Hippocampal formation (tissue), 2 donors: ENCODE measurements around the gene TMEM60.
"Not testable (repeated sequence)": the region's sequence is repeated elsewhere in the genome, so short reads cannot be mapped to it uniquely, and the experiment has no call there.

Experiments
- DNase-seq, 2 donors: peaks; one replicate each; lab custom pipeline; 2025; lab: John Stamatoyannopoulos, UW

TMEM60 gene, protein sequence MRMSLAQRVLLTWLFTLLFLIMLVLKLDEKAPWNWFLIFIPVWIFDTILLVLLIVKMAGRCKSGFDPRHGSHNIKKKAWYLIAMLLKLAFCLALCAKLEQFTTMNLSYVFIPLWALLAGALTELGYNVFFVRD

DNA sequence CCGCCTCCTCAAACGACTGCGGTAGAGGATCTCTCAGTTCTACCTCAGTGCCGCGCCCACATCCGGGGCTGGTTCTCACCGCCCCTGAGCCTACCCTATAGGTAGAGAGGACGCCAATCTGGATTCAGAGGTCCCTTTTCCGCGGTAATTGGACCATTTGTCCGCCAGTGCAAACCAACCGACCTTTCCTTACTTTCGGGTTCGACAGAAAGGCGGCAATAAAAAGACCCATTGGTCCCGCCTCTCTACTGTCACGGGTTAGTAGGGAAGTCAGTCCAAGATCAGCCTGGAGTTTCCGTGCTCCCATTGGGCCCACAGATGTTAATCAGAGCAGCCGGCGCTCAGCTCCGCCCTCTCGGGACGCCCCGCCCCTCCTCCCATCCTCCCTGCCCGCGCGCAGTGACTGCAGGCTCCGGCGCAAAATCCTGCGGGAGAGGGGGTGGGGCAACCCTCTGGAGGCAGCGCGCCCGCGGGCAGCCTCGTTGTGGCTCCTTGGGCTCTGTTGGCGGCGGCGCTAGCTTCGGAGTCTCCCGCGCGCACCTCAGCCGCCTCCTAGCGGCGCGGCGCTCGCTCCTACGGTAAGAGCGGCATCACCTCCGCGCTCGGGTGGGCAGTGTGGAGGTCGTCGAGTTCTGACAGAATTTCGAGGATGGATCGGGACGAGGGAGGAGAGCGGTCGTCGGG lies at the start of gene TMEM60, which contains the start of gene PHTF2:
TSS of gene TMEM60 (minus strand) at position 41 of the 684 bp plus-strand sequence. CDS start 4,061 bp downstream, outside the sequence.
TSS of gene PHTF2 (plus strand) at position 380 of the 684 bp plus-strand sequence.
- DNase-seq, result peak; percentile 99 to 100

DNA sequence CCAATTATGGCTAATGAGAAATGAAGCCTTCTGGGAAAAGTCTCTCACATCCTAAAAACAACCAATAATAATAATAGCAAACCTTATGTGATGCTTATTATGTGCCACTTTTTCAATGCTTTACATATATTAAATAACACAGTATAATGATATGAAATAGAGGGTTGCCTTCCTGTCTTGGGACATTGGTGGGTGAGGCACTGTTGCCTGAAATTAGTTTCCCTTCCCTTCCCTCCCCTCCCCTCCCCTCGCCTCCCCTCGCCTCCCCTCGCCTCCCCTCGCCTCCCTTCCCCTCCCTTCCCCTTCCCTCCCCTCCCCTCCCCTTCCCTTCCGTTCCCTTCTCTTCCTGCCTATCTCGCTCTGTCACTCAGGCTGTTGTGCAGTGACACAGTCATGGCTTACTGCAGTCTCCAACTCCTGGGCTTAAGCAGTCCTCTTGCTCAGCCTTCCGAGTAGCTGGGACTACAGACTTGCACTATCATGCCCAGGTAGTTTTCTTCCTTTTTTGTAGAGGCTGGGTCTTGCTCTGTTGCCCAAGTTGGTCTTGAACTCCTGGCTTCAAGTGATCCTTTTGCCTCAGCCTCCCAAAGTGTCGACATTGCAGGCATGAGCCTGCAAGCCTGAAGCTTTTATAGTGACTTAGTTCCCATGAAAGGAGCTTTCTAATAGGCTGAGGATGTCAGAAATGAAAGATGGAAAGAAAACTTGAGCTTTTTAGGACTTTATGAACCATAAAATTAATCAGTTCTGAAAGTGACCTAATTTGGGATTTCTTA lies 48.3 kb upstream of the TMEM60 start:
- no peak for DNase-seq

DNA sequence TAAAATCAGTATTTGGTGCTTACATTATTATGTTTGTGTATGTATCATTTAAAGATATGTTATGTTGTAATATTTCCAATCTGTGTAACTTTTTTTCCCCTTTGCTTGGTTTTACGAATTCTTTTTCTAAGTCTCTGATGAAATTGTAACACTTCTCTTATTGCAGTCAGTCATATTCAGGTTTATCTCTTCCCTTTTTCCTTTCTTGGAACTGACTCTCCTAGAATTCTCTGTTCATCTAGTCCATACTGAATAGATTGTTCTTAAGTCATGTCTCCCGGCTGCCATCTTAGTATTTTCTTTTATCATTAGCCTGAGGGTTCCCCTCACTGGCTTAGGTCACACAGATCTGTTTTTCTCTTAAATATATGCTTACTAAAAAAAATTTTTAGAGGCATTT lies 45.0 kb upstream of the TMEM60 start:
- no peak for DNase-seq

DNA sequence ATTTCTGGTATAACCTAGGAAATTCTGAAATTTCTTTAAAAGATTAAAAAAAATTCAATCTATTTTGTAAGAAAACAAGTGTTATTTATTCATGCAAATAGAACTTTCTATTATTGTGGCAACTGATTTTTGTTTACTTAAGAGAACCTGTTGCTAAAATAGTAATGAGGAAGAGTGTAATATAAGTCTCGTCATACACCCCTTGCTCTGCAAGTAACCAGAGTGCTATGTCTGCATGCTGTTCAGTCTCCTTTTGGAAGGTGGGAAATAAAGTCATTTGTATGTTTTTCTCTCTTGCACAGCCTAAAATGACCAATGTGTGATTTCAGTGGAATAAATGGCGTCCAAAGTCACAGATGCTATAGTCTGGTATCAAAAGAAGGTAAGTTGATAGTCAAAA lies 41.7 kb upstream of the TMEM60 start:
- DNase-seq, result no peak

DNA sequence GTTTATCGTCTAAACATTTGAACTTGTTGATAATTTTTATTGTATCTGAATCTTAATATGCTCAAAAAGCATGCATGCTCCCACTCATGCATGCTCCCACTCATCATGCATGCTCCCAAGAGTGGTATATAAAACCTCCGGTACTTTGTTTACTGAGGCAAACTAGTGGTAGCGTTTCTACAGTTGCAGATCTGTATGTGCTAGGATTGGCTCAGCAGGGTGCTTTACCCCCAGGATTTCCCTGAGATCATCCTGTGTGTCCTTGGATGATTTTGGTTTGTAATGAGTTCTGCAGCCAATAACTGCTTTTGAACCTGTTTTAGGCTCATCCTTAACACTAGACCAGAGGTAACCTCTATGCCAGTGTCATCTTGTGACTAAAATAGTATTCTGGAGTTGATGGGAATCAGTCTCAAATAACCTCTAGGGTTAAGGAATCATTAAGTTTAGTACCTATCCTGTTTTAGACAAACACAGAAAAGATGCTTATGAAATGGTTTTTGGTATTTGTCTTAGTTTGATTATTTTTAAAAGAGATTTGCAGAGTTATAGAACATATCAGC lies 40.8 kb upstream of the TMEM60 start:
- no peak for DNase-seq

DNA sequence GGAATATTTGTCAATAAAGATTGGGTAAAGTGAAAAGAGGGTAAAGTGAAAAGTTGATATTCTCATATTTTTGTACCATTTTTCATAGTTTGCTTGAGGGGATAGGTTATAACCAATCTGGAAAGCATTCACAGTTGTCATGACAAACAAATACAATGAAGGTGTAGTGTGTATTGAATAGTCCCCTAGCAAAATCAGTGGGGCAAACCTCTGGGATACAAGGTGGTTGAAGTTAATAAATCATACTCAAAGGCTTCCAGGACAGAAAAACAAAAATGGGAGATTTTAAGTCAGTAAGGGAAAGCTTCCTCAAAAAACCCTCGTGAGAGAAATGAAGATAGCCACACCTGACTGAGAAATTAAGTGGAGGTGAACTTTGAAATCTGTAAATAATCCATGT lies 39.7 kb upstream of the TMEM60 start:
- no peak for DNase-seq

DNA sequence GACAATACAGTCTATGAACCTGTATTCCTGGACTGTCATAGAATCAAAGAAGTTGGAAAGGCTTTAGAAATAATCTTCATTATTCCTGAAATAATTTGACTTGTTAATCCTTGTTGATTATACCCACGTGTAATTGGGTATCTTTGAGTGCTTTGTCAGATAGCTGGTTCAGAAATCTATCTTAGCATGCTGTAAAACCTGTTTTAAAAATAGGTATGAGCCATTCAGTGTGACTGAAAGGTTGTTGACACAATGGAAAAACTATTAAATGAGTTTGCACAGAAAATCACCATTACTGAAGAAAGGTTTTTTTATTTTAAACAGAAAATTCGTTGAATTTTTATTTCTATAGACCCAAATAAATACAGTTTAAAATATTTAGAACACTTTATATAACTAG lies 39.0 kb upstream of the TMEM60 start:
- no peak for DNase-seq

DNA sequence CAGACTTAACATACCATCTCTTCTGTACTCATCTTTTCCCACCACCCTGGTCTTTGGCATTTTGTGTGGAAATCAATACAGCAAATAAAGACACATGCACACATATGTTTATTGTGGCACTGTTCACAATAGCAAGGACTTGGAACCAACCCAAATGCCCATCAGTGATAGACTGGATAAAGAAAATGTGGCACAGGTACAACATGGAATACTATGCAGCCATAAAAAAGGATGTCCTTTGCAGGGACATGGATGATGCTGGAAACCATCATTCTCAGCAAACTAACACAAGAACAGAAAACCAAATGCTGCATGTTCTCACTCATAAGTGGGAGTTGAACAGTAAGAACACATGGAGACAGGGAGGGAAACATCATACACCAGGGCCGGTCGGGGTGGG lies 38.2 kb upstream of the TMEM60 start:
- not testable (repeated sequence) for DNase-seq

DNA sequence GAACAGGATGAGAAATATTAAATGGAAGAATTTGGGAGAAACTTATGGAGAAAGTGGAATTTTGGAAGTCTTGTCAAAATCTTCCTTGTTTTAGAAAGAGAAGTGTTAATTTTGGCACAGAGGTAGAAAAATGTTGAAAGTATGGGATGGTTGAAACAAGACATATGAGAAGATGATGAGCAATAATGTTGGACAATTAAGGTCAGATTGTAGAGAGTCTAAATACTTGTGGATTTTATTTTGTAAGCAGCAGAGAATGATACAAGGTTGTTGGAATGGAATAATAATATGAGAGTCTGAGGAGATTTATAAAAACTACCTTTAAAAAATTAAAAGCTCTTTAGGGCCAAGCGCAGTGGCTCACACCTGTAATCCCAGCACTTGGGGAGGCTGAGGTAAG lies 34.9 kb upstream of the TMEM60 start:
- no peak for DNase-seq

DNA sequence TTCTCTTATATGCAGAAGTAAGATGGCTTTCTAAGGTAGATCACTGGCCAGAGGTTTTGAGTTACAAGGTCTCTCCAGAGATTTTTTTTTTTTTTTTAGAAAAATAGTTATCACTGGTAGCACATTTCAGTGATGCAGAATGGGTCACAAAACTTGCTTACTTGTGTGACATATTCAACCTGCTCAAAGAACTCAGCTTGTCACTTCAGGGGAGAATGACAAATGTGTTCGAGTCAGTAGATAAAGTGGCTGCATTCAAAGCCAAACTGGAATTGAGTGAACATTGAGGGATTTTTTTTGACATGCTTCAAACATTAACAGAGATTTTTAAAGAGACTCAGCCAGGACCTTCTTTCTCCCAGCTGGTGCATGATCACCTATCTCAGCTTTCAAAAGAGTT lies 33.7 kb upstream of the TMEM60 start:
- no peak for DNase-seq

DNA sequence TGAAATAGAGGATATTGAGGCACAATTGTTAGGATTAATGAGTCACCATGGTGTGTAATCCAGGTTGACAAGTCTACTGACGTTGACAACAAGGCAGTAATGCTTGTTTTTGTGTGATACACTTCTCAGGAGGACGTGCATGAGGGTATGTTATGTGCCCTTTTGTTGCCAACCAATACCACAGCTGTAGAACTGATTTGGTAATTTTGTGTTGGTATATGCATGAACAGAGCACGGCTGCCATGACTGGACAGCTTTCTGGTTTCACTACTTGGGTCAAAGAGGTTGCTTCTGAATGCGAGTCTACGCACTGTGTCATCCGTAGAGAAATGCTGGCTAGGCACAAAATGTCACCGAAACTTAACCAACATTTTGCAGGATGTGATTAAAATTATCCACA lies 33.2 kb upstream of the TMEM60 start:
- no peak for DNase-seq

DNA sequence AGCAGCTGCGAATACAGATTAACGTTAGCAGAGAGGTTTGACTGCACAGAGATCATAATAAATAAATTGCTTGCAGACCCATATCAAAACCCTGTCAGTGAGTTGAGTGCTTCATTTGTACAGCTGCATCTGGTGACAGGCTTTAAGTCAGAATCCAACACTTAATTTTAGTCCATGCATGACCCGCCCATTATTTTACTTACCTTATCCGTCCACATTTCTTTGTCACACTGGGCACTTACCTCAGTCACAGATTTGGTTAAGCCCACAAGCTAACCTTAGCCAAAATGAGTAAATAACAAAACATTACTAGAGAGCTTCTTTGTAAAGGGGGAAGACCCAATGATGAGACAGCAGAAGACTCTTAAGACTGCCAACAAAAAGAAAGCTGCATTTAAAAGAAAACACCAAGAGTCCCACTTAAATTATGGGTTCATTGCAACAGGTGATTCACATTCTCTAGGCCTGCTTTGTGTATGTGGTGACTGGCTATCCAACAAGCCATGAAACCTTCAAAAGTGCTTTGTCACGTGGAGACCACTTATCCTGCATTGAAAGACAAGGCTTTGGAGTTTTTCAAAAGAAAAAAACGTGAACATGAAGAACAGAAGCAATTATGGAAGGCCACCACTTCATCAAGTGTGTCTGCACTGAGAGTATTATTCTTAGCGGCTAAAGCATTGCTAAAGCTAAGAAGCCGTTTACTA lies 32.6 kb upstream of the TMEM60 start:
- no peak for DNase-seq

DNA sequence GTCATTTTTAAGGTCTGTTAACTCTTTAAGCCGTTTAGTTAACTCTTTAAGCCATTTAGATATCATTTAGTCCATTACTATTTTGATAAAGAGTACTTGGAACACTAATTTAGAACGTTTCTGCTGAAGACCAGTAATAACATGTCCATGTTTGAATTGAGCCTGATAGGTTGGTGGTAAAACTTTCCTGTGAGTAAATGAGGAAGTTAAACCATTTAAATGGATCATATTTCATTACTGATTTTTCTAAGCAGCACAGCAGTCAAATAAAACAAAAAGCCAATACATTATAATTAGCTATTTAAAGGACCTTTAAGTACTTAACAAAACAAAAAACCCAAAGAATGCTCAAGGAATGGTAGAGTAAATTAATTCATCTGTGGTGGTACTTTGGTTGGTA lies 29.8 kb upstream of the TMEM60 start:
- DNase-seq, result no peak

DNA sequence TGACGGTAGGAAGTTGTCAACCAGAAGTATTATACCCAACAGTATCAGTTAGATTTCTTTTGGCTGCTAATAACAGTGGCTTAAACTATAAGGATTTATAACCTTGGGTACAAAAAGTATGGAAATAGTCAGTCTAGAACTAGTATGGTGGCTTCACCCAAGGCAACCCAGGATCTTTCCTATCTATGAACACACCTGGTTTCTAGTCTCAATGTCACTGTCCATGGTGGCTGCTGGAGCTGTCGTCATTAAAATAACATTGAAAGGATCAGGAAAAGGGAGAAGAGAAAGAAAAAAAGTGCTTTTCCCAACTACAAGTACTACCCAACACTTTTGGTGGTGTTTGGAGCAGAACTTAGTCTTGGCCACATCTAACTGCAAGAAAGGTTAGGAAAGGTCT lies 28.1 kb upstream of the TMEM60 start:
- DNase-seq, result no peak

DNA sequence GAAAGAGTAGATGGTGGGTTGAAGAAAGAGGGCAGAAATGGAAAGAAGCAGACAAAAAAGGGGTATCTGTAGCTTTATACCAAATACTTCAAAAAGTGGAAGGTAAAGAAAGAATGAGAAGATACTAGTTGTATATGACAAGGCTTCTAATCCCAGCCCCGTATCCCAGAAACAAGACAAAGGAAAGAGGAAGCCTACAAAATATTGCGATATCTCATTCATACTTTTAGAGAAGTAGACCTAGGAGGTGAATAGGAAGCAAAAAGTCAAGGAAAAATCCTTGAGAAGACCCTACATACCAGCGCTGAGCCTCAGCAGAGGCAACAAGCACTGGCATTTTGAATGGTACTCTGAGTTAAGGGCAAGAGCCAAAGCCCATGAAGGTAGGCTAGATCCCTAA lies 26.9 kb upstream of the TMEM60 start:
- no peak for DNase-seq

DNA sequence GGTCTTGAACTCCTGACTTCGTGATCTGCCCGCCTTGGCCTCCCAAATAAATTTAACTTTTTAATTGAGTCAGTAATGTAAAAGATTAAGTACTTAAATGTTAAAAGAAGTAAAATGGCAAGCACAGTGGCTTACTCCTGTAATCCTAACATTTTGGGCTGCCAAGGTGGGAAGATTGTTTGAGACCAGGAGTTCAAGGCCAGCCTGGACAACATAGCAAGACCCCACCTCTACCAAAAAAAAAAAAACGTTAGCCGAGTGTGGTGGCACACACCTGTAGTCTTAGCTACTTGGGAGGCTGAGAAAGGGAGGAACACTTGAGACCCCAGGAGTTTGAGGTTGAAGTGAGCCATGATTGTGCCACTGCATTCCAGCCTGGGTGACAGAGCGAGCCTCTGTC lies 26.4 kb upstream of the TMEM60 start:
- no peak for DNase-seq

DNA sequence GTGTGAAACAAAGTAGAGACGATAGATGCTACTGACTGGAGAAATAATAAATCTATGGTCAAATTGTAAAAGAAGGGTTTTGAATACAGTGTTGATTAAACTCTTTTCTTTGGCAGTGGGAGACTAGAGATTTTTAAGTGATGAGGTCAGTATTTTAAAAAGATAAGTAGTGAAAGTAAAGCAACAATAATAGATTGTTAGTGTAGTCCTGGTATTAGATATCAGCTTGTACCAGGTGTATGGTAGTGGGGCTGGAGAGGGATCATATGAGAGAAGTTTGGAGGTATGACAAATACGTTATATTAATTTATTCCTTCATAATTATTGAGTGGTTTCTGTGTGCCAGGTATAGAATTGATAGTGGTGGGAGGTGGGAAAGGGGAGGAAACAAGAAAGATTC lies 25.6 kb upstream of the TMEM60 start:
- DNase-seq, result no peak

DNA sequence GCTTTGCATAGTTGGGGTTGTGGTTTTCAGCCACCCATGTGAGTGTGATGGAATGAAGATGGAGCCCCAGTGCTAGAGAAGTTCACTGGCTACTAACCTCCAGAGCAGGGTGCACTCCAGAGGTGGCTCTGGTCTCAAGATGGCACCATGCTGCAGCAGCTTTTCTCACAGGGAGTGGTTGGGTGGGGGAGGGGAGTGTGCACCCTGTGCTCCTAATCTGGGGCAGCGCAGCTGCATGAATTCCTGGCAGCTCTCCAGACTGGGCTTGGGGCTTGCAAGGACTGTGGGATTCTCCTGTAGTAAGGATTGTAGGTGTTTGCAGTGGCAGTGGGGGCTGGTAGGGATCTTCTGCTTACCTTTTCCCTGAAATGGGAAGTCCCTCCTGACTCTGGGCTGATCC lies 24.0 kb upstream of the TMEM60 start:
- DNase-seq, result no peak

DNA sequence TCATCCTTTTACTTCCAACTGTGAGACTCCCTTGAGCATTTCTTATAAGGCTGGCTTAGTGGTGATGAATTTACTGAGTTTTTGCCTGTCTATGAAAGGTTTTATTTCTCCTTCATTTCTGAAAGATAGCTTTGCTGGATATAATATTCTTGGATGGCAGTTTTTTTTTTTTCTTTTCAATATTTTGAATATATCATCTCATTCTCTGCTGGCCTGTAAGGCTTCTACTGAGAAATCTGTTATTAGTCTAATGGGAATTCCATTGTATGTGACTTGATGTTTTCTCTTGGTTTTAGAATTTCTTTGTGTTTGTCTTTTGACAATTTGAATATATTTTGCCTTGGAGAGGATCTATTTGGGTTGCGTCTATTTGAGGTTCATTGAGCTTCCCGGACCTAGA lies 22.7 kb upstream of the TMEM60 start:
- DNase-seq, result no peak

DNA sequence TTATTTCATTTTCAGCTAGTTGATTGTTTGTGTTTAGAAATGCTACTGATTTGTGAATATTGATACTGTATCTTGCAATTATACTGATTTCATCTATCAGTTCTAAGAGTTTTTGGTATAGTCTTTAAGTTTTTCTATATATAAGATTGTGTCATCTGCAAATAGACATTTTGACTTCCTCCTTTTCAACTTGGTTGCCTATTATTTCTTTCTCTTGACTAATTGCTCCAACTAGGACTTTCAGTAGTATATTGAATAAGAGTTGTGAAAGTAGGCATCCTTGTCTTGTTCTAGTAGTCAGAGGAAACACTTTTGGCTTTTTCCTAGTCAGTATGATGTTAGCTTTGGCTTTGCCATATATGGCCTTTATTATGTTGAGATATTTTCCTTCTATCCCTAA lies 20.8 kb upstream of the TMEM60 start:
- DNase-seq, result no peak

DNA sequence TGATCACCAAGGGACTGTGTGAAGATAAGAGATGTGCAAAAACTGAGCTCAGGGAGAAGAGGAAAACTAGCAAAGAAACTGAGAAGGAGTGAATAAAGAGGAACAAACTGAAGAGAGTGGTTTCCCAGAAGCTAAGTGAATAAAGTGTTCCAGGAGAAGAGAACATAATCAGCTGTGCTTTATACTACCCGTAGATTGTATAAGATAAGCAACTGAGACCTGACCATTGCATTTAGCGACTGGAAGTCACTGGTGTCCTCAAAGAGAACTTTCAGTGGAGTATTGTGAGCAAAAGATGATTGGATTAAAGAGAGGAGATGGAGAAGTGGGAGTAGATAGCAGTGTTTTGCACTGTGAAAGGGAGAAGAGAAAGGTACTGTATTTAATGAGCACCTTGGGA lies 14.9 kb upstream of the TMEM60 start:
- DNase-seq, result no peak

DNA sequence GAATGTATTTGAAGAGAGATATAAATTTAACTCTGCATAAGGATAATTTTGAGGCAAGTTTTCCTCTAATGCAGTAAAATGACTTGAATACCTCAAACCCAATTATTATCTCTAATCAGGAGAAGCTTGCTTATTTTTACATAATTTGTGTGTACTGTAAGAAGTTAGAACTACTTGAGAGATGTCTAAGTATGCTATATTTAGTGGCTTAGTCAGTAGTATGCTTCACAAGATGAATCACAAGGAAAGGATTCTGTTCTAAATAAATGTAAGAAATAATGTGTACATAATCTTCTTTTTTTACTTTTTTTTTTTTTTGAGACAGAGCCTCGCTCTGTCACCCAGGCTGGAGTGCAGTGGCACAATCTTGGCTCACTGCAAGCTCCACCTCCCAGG lies 14.1 kb upstream of the TMEM60 start:
- DNase-seq, result no peak
